IMR-90 (cell line): ENCODE results near the gene TMEM161B. TPM values are rescaled to one million over a fixed set of nuclear protein-coding genes. Genes with fewer than 3 reads are reported as not detected.

Experiments used
- ATAC-seq: fragments of 200-7000 bp; cut with Tn5 transposase; 2 replicates; pipeline ENCODE4 v1.9.1; 2020; ENCODE audit warnings: low read depth, mild to moderate bottlenecking, moderate library complexity
- BruUV-seq: library from RNA; stranded (reverse); fragments of 400-500 nt; replicated peaks from 2 replicates; lab custom pipeline; 2021; lab: Mats Ljungman, UMichigan
- CTCF ChIA-PET: fragments of 300-600 bp; formaldehyde crosslinking; extraction: SDS; loops from one replicate; lab custom pipeline; 2021; ENCODE audit warnings: antibody characterized with exemption; lab: Yijun Ruan, JAX
- POLR2A ChIA-PET: fragments of 300-600 bp; sonication (Branson Sonifier 250); formaldehyde crosslinking; loops from one replicate; lab custom pipeline; 2022; ENCODE audit warnings: antibody characterized with exemption; ENCODE audit not compliant: unreplicated experiment; lab: Charles Lee
- DNase-seq: peaks from one replicate; pipeline ENCODE4 v3.0.0; 2013
- H2AFZ ChIP-seq: replicated peaks from 2 replicates; pipeline ENCODE3; 2013; ENCODE audit warnings: low read length, mild to moderate bottlenecking; ENCODE audit not compliant: poor library complexity
- H2AK5ac ChIP-seq: 2 replicates; pipeline ENCODE4 v1.6.1; 2013; ENCODE audit warnings: low read depth, low read length, inconsistent platforms
- H2AK9ac ChIP-seq: replicated peaks from 2 replicates; pipeline ENCODE3; 2013; ENCODE audit warnings: mild to moderate bottlenecking, low read depth, low read length, moderate library complexity; ENCODE audit not compliant: poor library complexity
- H2BK120ac ChIP-seq: 2 replicates; pipeline ENCODE4 v1.6.1; 2013; ENCODE audit warnings: low read depth, low read length, inconsistent platforms
- H2BK15ac ChIP-seq: 3 replicates; pipeline ENCODE4 v1.6.1; 2013; ENCODE audit warnings: low read depth, low read length, inconsistent platforms
- H2BK20ac ChIP-seq: 2 replicates; pipeline ENCODE4 v1.6.1; 2013; ENCODE audit warnings: low read depth, mild to moderate bottlenecking, inconsistent platforms, low read length, moderate library complexity
- H2BK5ac ChIP-seq: 2 replicates; pipeline ENCODE4 v1.6.1; 2013; ENCODE audit warnings: mild to moderate bottlenecking, low read depth, low read length, inconsistent platforms; ENCODE audit not compliant: poor library complexity, severe bottlenecking
- H3K14ac ChIP-seq: replicated peaks from 2 replicates; pipeline ENCODE4 v1.6.1; 2013; ENCODE audit warnings: low read depth, low read length, inconsistent platforms
- H3K18ac ChIP-seq: 2 replicates; pipeline ENCODE4 v1.6.1; 2013; ENCODE audit warnings: low read depth, low read length, control low read depth
- H3K23ac ChIP-seq: 2 replicates; pipeline ENCODE4 v1.6.1; 2013; ENCODE audit warnings: low read depth, low read length, inconsistent platforms
- H3K27ac ChIP-seq: 2 replicates; pipeline ENCODE4 v1.5.1; 2013; ENCODE audit warnings: mild to moderate bottlenecking, control low read depth, low read length; ENCODE audit not compliant: insufficient read depth
- H3K27me3 ChIP-seq: 2 replicates; pipeline ENCODE4 v1.6.1; 2013; ENCODE audit warnings: low read length; ENCODE audit not compliant: control insufficient read depth, insufficient read depth
- H3K36me3 ChIP-seq: 2 replicates; pipeline ENCODE4 v1.6.1; 2013; ENCODE audit warnings: low read length, mixed read lengths; ENCODE audit not compliant: control insufficient read depth, insufficient read depth
- H3K4ac ChIP-seq: 2 replicates; pipeline ENCODE4 v1.6.1; 2013; ENCODE audit warnings: low read depth, low read length, inconsistent platforms
- H3K4me1 ChIP-seq: 2 replicates; pipeline ENCODE4 v1.6.1; 2013; ENCODE audit warnings: low read length, mixed read lengths; ENCODE audit not compliant: control insufficient read depth, insufficient read depth
- H3K4me2 ChIP-seq: 2 replicates; pipeline ENCODE4 v1.6.1; 2013; ENCODE audit warnings: low read depth, mild to moderate bottlenecking, control low read depth, low read length, moderate library complexity
- H3K4me3 ChIP-seq: 2 replicates; pipeline ENCODE4 v1.5.1; 2013; ENCODE audit warnings: low read depth, mild to moderate bottlenecking, control low read depth, low read length, moderate library complexity; ENCODE audit not compliant: insufficient read depth
- H3K56ac ChIP-seq: 2 replicates; pipeline ENCODE4 v1.6.1; 2013; ENCODE audit warnings: low read length, inconsistent platforms; ENCODE audit not compliant: insufficient read depth; ENCODE audit errors: extremely low read depth
- H3K79me1 ChIP-seq, 2 experiments: 2 replicates each; pipeline ENCODE4 v1.6.1; 2013; ENCODE audit warnings: low read length in 2 of 2, inconsistent platforms in 1 of 2, low read depth in 1 of 2
- H3K9ac ChIP-seq: 2 replicates; pipeline ENCODE4 v1.6.1; 2013; ENCODE audit warnings: low read depth, low read length, control low read depth
- H3K9me1 ChIP-seq: 2 replicates; pipeline ENCODE4 v1.6.1; 2013; ENCODE audit warnings: low read length, inconsistent platforms; ENCODE audit not compliant: insufficient read depth
- H3K9me3 ChIP-seq: 2 replicates; pipeline ENCODE4 v1.6.1; 2013; ENCODE audit warnings: low read length; ENCODE audit not compliant: control insufficient read depth, insufficient read depth
- H4K20me1 ChIP-seq: 2 replicates; pipeline ENCODE4 v1.6.1; 2013; ENCODE audit warnings: low read length, inconsistent platforms; ENCODE audit not compliant: insufficient read depth
- H4K5ac ChIP-seq: 2 replicates; pipeline ENCODE4 v1.6.1; 2013; ENCODE audit warnings: mild to moderate bottlenecking, low read depth, low read length, control low read depth
- H4K8ac ChIP-seq, 2 experiments: 2 replicates each; pipeline ENCODE4 v1.6.1; 2013; ENCODE audit warnings: low read depth in 2 of 2, low read length in 2 of 2, control low read depth in 1 of 2, inconsistent platforms in 1 of 2
- H4K91ac ChIP-seq: 2 replicates; pipeline ENCODE4 v1.6.1; 2013; ENCODE audit warnings: low read depth, low read length, inconsistent platforms; ENCODE audit not compliant: insufficient read depth
- BHLHE40 ChIP-seq: fragments of 150-350 bp; IDR thresholded peaks from 2 replicates; pipeline ENCODE4 v1.6.1; 2016; ENCODE audit warnings: mild to moderate bottlenecking, low read depth, low read length
- CEBPB ChIP-seq: IDR thresholded peaks from 2 replicates; pipeline ENCODE4 v1.6.1; 2012; ENCODE audit warnings: low read depth, low read length, improper control_type of control experiment
- CHD1 ChIP-seq: IDR thresholded peaks from 2 replicates; pipeline ENCODE4 v1.6.1; 2012; ENCODE audit warnings: low read depth, low read length, improper control_type of control experiment
- FOS ChIP-seq: fragments of 150-350 bp; IDR thresholded peaks from 2 replicates; pipeline ENCODE4 v1.6.1; 2016; ENCODE audit warnings: low read depth, low read length
- MAFK ChIP-seq: IDR thresholded peaks from 2 replicates; pipeline ENCODE4 v1.6.1; 2012; ENCODE audit warnings: low read depth, low read length, improper control_type of control experiment
- MAZ ChIP-seq: IDR thresholded peaks from 2 replicates; pipeline ENCODE4 v1.6.1; 2012; ENCODE audit warnings: low read depth, mild to moderate bottlenecking, low read length, improper control_type of control experiment, moderate library complexity, borderline replicate concordance
- MXI1 ChIP-seq: IDR thresholded peaks from 2 replicates; pipeline ENCODE4 v1.6.1; 2012; ENCODE audit warnings: low read depth, mild to moderate bottlenecking, low read length, moderate library complexity, borderline replicate concordance
- NFE2L2 ChIP-seq: fragments of 150-350 bp; IDR thresholded peaks from 2 replicates; pipeline ENCODE4 v1.6.1; 2016; ENCODE audit warnings: low read depth, mild to moderate bottlenecking, low read length
- POLR2A ChIP-seq: IDR thresholded peaks from 2 replicates; pipeline ENCODE4 v1.6.1; 2012; ENCODE audit warnings: mild to moderate bottlenecking, low read depth, low read length
- RAD21 ChIP-seq: IDR thresholded peaks from 2 replicates; pipeline ENCODE4 v1.6.1; 2012; ENCODE audit warnings: low read length, improper control_type of control experiment
- RCOR1 ChIP-seq: IDR thresholded peaks from 2 replicates; pipeline ENCODE4 v1.6.1; 2012; ENCODE audit warnings: mild to moderate bottlenecking, low read length, improper control_type of control experiment; ENCODE audit not compliant: insufficient replicate concordance
- RFX5 ChIP-seq: IDR thresholded peaks from 2 replicates; pipeline ENCODE4 v1.8.0; 2012; ENCODE audit warnings: low read depth, mild to moderate bottlenecking, low read length, moderate library complexity
- SMC3 ChIP-seq: fragments of 150-350 bp; IDR thresholded peaks from 2 replicates; pipeline ENCODE4 v1.6.1; 2016; ENCODE audit warnings: low read depth, mild to moderate bottlenecking, antibody characterized with exemption, low read length, moderate library complexity
- WGBS, 2 experiments: methylation state at CpG; one replicate each; pipeline versions ENCODE4 v1.1.5 to v1.1.7; 2013; ENCODE audit warnings: missing lambda C conversion rate in 2 of 2; ENCODE audit not compliant: insufficient read length in 1 of 2; ENCODE audit errors: extremely low coverage in 2 of 2; 5-methylcytosine and 5-hydroxymethylcytosine counted together
- dilution Hi-C: fragments of 300-500 bp; cut with HindIII; formaldehyde crosslinking; loops from one replicate; pipeline ENCODE4 v1.14.3; 2018; ENCODE audit warnings: low sequenced_read_pairs; ENCODE audit not compliant: unreplicated experiment
- in situ Hi-C: fragments of 300-500 bp; cut with MboI; formaldehyde crosslinking; loops from 3 replicates; pipeline ENCODE4 v1.14.3; 2019; ENCODE audit warnings: low sequenced_read_pairs, inconsistent platforms, mixed read lengths
- intact Hi-C: fragments of 100-400 bp; cut with micrococcal nuclease; formaldehyde crosslinking; loops from 2 replicates; pipeline ENCODE4 v1.10.0; 2022
- polyA plus RNA-seq, 3 experiments: library from polyadenylated mRNA; depleted of rRNA; stranded (reverse); fragments of >200 nt; gene quantifications; 2 replicates each; pipeline ENCODE4 v1.2.3, GENCODE V29; 2012; ENCODE audit warnings: low replicate concordance in 1 of 3
- total RNA-seq: library from RNA; depleted of rRNA; stranded (reverse); fragments of >200 nt; gene quantifications from 2 replicates; pipeline ENCODE4 v1.2.3, GENCODE V29; 2012
- TF ChIP-seq, protein P1 (sequence below): conservative IDR thresholded peaks from 2 replicates; pipeline ENCODE4 v1.5.1; 2012; ENCODE audit warnings: mild to moderate bottlenecking, low read depth, low read length, improper control_type of control experiment
- TF ChIP-seq, protein P2 (sequence below): fragments of 150-350 bp; IDR thresholded peaks from 2 replicates; pipeline ENCODE4 v1.6.1; 2016; ENCODE audit warnings: low read depth, mild to moderate bottlenecking, low read length, moderate library complexity, borderline replicate concordance
- TF ChIP-seq, protein P3 (sequence below): fragments of 150-350 bp; IDR thresholded peaks from 2 replicates; pipeline ENCODE4 v1.6.1; 2017; ENCODE audit warnings: mild to moderate bottlenecking, antibody characterized with exemption, low read length, low read depth

TMEM161B gene
- total and polyA plus RNA-seq, 2 of the 4 experiments (the other 2 are of a cell fraction), result 7.4 to 9.3 TPM

DNA sequence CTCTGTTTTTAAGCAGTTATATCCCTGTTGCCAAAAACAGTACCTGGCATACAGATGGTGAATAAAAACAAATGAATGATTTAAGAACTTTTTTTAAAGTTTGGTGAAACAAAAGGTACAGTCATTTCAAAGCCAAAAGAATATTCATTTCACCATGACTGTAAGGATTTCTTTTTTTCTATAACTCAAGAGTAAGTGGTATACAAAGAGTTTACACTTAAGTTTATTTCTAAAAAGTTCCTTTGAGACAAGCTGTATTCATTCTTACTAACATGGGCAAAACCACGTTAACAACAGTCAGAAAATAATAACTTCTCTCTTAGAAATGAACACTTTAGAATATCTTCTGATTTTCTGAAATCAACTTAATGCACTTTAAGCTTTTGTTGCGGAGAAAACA, 5.3 kb downstream of the TMEM161B start:
- no TSS peak for BruUV-seq
- in situ Hi-C loops, result no loop called here
- H4K5ac ChIP-seq, result no peak overlapping the region

More for the DNA sequence above, 5.3 kb downstream of the TMEM161B start:
- H4K91ac ChIP-seq, result no peak overlapping the region
- H3K36me3 ChIP-seq, result peaks cover 3% of the 10 kb centered on the region
- no peak overlapping the region for H3K9ac ChIP-seq
- H3K79me1 ChIP-seq, result peaks cover 23 to 26% of the 10 kb centered on the region in 2 experiments
- ATAC-seq, result no peak
- no peak overlapping the region for H3K23ac ChIP-seq
- H3K4me3 ChIP-seq, result no peak overlapping the region
- H2AFZ ChIP-seq, result no peak overlapping the region
- no peak overlapping the region for H2BK5ac ChIP-seq
- no peak overlapping the region for H2BK120ac ChIP-seq
- H4K8ac ChIP-seq, result no peak overlapping the region
- TF ChIP-seq, protein P1, sequence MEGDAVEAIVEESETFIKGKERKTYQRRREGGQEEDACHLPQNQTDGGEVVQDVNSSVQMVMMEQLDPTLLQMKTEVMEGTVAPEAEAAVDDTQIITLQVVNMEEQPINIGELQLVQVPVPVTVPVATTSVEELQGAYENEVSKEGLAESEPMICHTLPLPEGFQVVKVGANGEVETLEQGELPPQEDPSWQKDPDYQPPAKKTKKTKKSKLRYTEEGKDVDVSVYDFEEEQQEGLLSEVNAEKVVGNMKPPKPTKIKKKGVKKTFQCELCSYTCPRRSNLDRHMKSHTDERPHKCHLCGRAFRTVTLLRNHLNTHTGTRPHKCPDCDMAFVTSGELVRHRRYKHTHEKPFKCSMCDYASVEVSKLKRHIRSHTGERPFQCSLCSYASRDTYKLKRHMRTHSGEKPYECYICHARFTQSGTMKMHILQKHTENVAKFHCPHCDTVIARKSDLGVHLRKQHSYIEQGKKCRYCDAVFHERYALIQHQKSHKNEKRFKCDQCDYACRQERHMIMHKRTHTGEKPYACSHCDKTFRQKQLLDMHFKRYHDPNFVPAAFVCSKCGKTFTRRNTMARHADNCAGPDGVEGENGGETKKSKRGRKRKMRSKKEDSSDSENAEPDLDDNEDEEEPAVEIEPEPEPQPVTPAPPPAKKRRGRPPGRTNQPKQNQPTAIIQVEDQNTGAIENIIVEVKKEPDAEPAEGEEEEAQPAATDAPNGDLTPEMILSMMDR, result no peak
- TF ChIP-seq RCOR1 (no peak), MAFK (no peak), NFE2L2 (no peak), FOS (no peak), CEBPB (no peak), CHD1 (no peak), RFX5 (no peak), SMC3 (no peak), MAZ (no peak), POLR2A (no peak), RAD21 (no peak), MXI1 (no peak), BHLHE40 (no peak)
- TF ChIP-seq, protein P2, sequence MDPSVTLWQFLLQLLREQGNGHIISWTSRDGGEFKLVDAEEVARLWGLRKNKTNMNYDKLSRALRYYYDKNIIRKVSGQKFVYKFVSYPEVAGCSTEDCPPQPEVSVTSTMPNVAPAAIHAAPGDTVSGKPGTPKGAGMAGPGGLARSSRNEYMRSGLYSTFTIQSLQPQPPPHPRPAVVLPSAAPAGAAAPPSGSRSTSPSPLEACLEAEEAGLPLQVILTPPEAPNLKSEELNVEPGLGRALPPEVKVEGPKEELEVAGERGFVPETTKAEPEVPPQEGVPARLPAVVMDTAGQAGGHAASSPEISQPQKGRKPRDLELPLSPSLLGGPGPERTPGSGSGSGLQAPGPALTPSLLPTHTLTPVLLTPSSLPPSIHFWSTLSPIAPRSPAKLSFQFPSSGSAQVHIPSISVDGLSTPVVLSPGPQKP, result no peak
- TF ChIP-seq, protein P3, sequence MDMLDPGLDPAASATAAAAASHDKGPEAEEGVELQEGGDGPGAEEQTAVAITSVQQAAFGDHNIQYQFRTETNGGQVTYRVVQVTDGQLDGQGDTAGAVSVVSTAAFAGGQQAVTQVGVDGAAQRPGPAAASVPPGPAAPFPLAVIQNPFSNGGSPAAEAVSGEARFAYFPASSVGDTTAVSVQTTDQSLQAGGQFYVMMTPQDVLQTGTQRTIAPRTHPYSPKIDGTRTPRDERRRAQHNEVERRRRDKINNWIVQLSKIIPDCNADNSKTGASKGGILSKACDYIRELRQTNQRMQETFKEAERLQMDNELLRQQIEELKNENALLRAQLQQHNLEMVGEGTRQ, result no peak
- ChIA-PET CTCF (interaction anchor here (0.5 kb wide), 1 partner anchor 111 kb away, joined by 4 read pairs; no protein-coding TSS in a partner anchor), POLR2A (no interaction called here)
- H2BK20ac ChIP-seq, result no peak overlapping the region
- H4K20me1 ChIP-seq, result peaks cover 7% of the 10 kb centered on the region; the same call in 1 of the 2 replicates
- dilution Hi-C loops, result no loop called here
- DNase-seq, result no peak
- no peaks in the 10 kb centered on the region for H3K27me3 ChIP-seq
- H3K4me1 ChIP-seq, result no peaks in the 10 kb centered on the region; the same call in 1 of the 2 replicates
- H3K56ac ChIP-seq, result no peak overlapping the region
- H2AK9ac ChIP-seq, result no peak overlapping the region
- H3K4ac ChIP-seq, result no peak overlapping the region
- H3K14ac ChIP-seq, result no peak overlapping the region
- H3K9me1 ChIP-seq, result no peaks in the 10 kb centered on the region
- no CpG with 5 or more reads among the region's 2 CpGs for WGBS, 2 experiments
- no peak overlapping the region for H3K18ac ChIP-seq
- H3K27ac ChIP-seq, result no peak overlapping the region
- intact Hi-C loops, result loop anchor here (5.0 kb wide), 1 partner anchor 399 kb away; no protein-coding TSS in a partner anchor
- H2BK15ac ChIP-seq, result no peak overlapping the region
- H3K4me2 ChIP-seq, result no peak overlapping the region
- H3K9me3 ChIP-seq, result no peaks in the 10 kb centered on the region
- H2AK5ac ChIP-seq, result no peak overlapping the region
